GM12878 (cell line): ENCODE results near the gene EPS8. TPM values are rescaled to one million over a fixed set of nuclear protein-coding genes. Genes with fewer than 3 reads are reported as not detected.
A peak's percentile ranks its signal among the peaks of the same experiment; 100 is the strongest.

Source experiments
- ATAC-seq: fragments of 200-7000 bp; cut with Tn5 transposase; 3 replicates; pipeline ENCODE4 v1.9.1; 2020; ENCODE audit warnings: mild to moderate bottlenecking, moderate library complexity
- BruUV-seq: library from RNA; stranded (reverse); fragments of 400-500 nt; replicated peaks from 2 replicates; lab custom pipeline; 2021; lab: Mats Ljungman, UMichigan
- CTCF ChIA-PET: fragments of 300-600 bp; sonication (Branson Sonifier 250); formaldehyde crosslinking; extraction: SDS; loops from one replicate; lab custom pipeline; 2021; ENCODE audit warnings: inconsistent platforms; lab: Yijun Ruan, JAX
- POLR2A ChIA-PET: fragments of 350-600 bp; formaldehyde crosslinking; extraction: SDS; loops from one replicate; lab custom pipeline; 2021; ENCODE audit warnings: inconsistent platforms; lab: Charles Lee
- RAD21 ChIA-PET: fragments of 300-600 bp; sonication (Branson Sonifier 250); formaldehyde crosslinking; loops from one replicate; lab custom pipeline; 2023; ENCODE audit warnings: antibody characterized with exemption; ENCODE audit not compliant: unreplicated experiment; lab: Charles Lee
- SMC1A ChIA-PET: fragments of 300-600 bp; sonication (Branson Sonifier 250); formaldehyde crosslinking; loops from one replicate; lab custom pipeline; 2023; ENCODE audit not compliant: unreplicated experiment, uncharacterized antibody; lab: Charles Lee
- DNase-seq: peaks from one replicate; pipeline ENCODE4 v3.0.0-alpha.2; 2011; ENCODE audit warnings: low read depth, low spot score
- FAIRE-seq: peaks from 3 replicates; lab custom pipeline; 2011; peaks lifted over from hg19 to GRCh38; lab: Jason Lieb, UNC
- H2AFZ ChIP-seq: 2 replicates; pipeline ENCODE4 v1.6.0; 2011; ENCODE audit warnings: low read depth, low read length, control low read depth; ENCODE audit not compliant: control insufficient read depth
- H3K27ac ChIP-seq: 2 replicates; pipeline ENCODE4 v1.5.1; 2011; ENCODE audit warnings: control low read depth; ENCODE audit not compliant: control insufficient read depth, insufficient read depth
- H3K27me3 ChIP-seq, 2 experiments: replicated peaks in 1 of 2; 2 replicates each; pipeline versions ENCODE4 v1.6.0 to v1.6.1; 2011; ENCODE audit warnings: low read length in 1 of 2; ENCODE audit not compliant: control insufficient read depth in 2 of 2, insufficient read depth in 2 of 2
- H3K36me3 ChIP-seq, 2 experiments: 2 replicates each; pipeline ENCODE4 v1.5.1; 2011; ENCODE audit warnings: low read length in 1 of 2; ENCODE audit not compliant: control insufficient read depth in 2 of 2, insufficient read depth in 2 of 2
- H3K4me1 ChIP-seq: 2 replicates; pipeline ENCODE4 v1.6.1; 2011; ENCODE audit warnings: mild to moderate bottlenecking, low read length, moderate library complexity, mixed read lengths; ENCODE audit not compliant: control insufficient read depth, insufficient read depth
- H3K4me2 ChIP-seq: 2 replicates; pipeline ENCODE4 v1.6.0; 2011; ENCODE audit warnings: control low read depth; ENCODE audit not compliant: control insufficient read depth, insufficient read depth
- H3K4me3 ChIP-seq: fragments of 200-600 bp; sonication (generic); 2 replicates; pipeline ENCODE4 v1.5.1; 2016
- H3K79me2 ChIP-seq: 2 replicates; pipeline ENCODE4 v1.6.0; 2011; ENCODE audit warnings: low read length; ENCODE audit not compliant: control insufficient read depth, insufficient read depth
- H3K9ac ChIP-seq: 2 replicates; pipeline ENCODE4 v1.8.0; 2011; ENCODE audit warnings: low read length, control low read depth, mixed read lengths; ENCODE audit not compliant: control insufficient read depth, insufficient read depth
- H3K9me3 ChIP-seq: replicated peaks from 3 replicates; pipeline ENCODE4 v1.5.1; 2011; ENCODE audit warnings: mild to moderate bottlenecking, low read length; ENCODE audit not compliant: control insufficient read depth, insufficient read depth
- H4K20me1 ChIP-seq: 2 replicates; pipeline ENCODE4 v1.6.0; 2011; ENCODE audit not compliant: control insufficient read depth, insufficient read depth
- ASH2L ChIP-seq: fragments of 300-600, 200-600 bp; sonication (generic); IDR thresholded peaks from 2 replicates; pipeline ENCODE4 v1.6.1; 2017; ENCODE audit warnings: low read depth, mild to moderate bottlenecking, borderline replicate concordance
- BACH1 ChIP-seq: fragments of 450-650 bp; IDR thresholded peaks from 2 replicates; pipeline ENCODE4 v1.6.1; 2017; ENCODE audit warnings: mild to moderate bottlenecking, borderline replicate concordance
- BCL3 ChIP-seq: IDR thresholded peaks from 2 replicates; pipeline ENCODE4 v1.6.1; 2011; ENCODE audit warnings: borderline replicate concordance, low read depth, mild to moderate bottlenecking, moderate library complexity, low read length; ENCODE audit not compliant: insufficient read depth, poor library complexity, severe bottlenecking
- CBFB ChIP-seq: IDR thresholded peaks from 2 replicates; pipeline ENCODE4 v1.6.1; 2016; ENCODE audit warnings: antibody characterized with exemption, low read depth
- ESRRA ChIP-seq: IDR thresholded peaks from 2 replicates; pipeline ENCODE4 v1.6.1; 2012; ENCODE audit warnings: mild to moderate bottlenecking, low read length, improper control_type of control experiment
- JUND ChIP-seq: IDR thresholded peaks from 2 replicates; pipeline ENCODE4 v1.6.1; 2012; ENCODE audit warnings: low read depth, mild to moderate bottlenecking, low read length, improper control_type of control experiment, moderate library complexity
- NFIC ChIP-seq: IDR thresholded peaks from 2 replicates; pipeline ENCODE4 v1.6.1; 2012; ENCODE audit warnings: low read depth, mild to moderate bottlenecking, inconsistent platforms, low read length, moderate library complexity
- NR2C2 ChIP-seq: IDR thresholded peaks from 2 replicates; pipeline ENCODE4 v1.6.1; 2011; ENCODE audit warnings: borderline replicate concordance, low read depth; ENCODE audit not compliant: control insufficient read depth, insufficient read length
- PML ChIP-seq: IDR thresholded peaks from 2 replicates; pipeline ENCODE4 v1.6.1; 2012; ENCODE audit warnings: low read length, inconsistent platforms
- POLR2AphosphoS5 ChIP-seq: IDR thresholded peaks from 2 replicates; pipeline ENCODE4 v1.6.1; 2011; ENCODE audit warnings: mild to moderate bottlenecking, low read length, inconsistent platforms
- RAD51 ChIP-seq: fragments of 450-650 bp; IDR thresholded peaks from 2 replicates; pipeline ENCODE4 v1.6.1; 2016; ENCODE audit warnings: moderate library complexity, mild to moderate bottlenecking, inconsistent platforms
- RUNX3 ChIP-seq: IDR thresholded peaks from 2 replicates; pipeline ENCODE4 v1.6.1; 2012; ENCODE audit warnings: low read length, inconsistent platforms
- SPI1 ChIP-seq: IDR thresholded peaks from 2 replicates; pipeline ENCODE4 v1.6.1; 2011; ENCODE audit warnings: low read depth, mild to moderate bottlenecking, low read length, moderate library complexity, borderline replicate concordance; ENCODE audit not compliant: insufficient read depth
- STAT1 ChIP-seq: fragments of 450-650 bp; conservative IDR thresholded peaks from 2 replicates; pipeline ENCODE4 v1.6.1; 2014; ENCODE audit warnings: antibody characterized with exemption, mild to moderate bottlenecking
- SUZ12 ChIP-seq: fragments of 200-600 bp; sonication (generic); IDR thresholded peaks from one replicate; pipeline ENCODE4 v1.6.1; 2018; ENCODE audit warnings: antibody characterized with exemption, mild to moderate bottlenecking; ENCODE audit not compliant: unreplicated experiment
- TARDBP ChIP-seq: IDR thresholded peaks from 2 replicates; pipeline ENCODE4 v1.6.1; 2016; ENCODE audit warnings: borderline replicate concordance
- WRNIP1 ChIP-seq: IDR thresholded peaks from 2 replicates; pipeline ENCODE4 v1.6.1; 2011; ENCODE audit warnings: low read depth, low read length, improper control_type of control experiment, borderline replicate concordance
- ZNF24 ChIP-seq: fragments of 450-650 bp; IDR thresholded peaks from 2 replicates; pipeline ENCODE4 v1.6.1; 2017; ENCODE audit warnings: antibody characterized with exemption, mild to moderate bottlenecking
- WGBS: methylation state at CpG from one replicate; pipeline ENCODE4 v1.1.6; 2016; ENCODE audit warnings: low lambda C conversion rate; ENCODE audit not compliant: insufficient replicate concordance, insufficient coverage; ENCODE audit errors: missing lambda C conversion rate; 5-methylcytosine and 5-hydroxymethylcytosine counted together
- in situ Hi-C: fragments of 300-500 bp; cut with MboI; formaldehyde crosslinking; loops from 9 replicates; pipeline ENCODE4 v1.14.3; 2018; ENCODE audit warnings: mixed read lengths
- intact Hi-C: fragments of 100-400 bp; cut with micrococcal nuclease; formaldehyde crosslinking; loops from one replicate; pipeline ENCODE4 v1.14.2; 2022; ENCODE audit not compliant: unreplicated experiment
- polyA plus RNA-seq, 11 experiments: library from polyadenylated mRNA; depleted of rRNA in 4 of 11; unstranded in 6 of 11; stranded (reverse) in 5 of 11; fragments of >200 nt; fragmentation: Nextera tagmentation in 4 of 11; fragmentation: Illumina TruSeq in 1 of 11; extraction: Ambion mirVana in 4 of 11; extraction: Trizol in 1 of 11; gene quantifications; 1 replicate in 1 of 11; 2 replicates in 10 of 11; pipeline versions ENCODE4 v1.2.1 to v1.2.3, GENCODE V29; 2011 to 2016; ENCODE audit warnings: inconsistent platforms in 2 of 11, missing spikeins in 2 of 11, low read depth in 1 of 11
- total RNA-seq, 4 experiments: library from RNA; depleted of rRNA in 3 of 4; stranded (reverse); fragments of >200 nt in 3 of 4; fragmentation: Illumina TruSeq in 1 of 4; extraction: Trizol in 1 of 4; gene quantifications; 2 replicates each; pipeline versions ENCODE4 v1.2.1 to v1.2.3, GENCODE V29; 2013 to 2021
- TF ChIP-seq, protein P1 (sequence below): IDR thresholded peaks from 2 replicates; pipeline ENCODE4 v1.6.1; 2012; ENCODE audit warnings: improper control_type of control experiment, low read depth, low read length; ENCODE audit not compliant: insufficient replicate concordance

The EPS8 gene
- total and polyA plus RNA-seq, 10 of the 15 experiments (the other 5 are each of a cell fraction or from before 2014, with no cell fraction given) = 1.3 to 127 (median 3.4) TPM

- TF ChIP-seq NFIC (no peak), BACH1 (no peak), ZNF24 (no peak), NR2C2 (no peak), PML (no peak), SPI1 (no peak), RUNX3 (no peak), BCL3 (no peak), TARDBP (no peak), SUZ12 (no peak), RAD51 (no peak), ESRRA (no peak), ASH2L (no peak), JUND (no peak), CBFB (no peak), WRNIP1 (no peak), POLR2AphosphoS5 (no peak), STAT1 (no peak)
- TF ChIP-seq, protein P1, sequence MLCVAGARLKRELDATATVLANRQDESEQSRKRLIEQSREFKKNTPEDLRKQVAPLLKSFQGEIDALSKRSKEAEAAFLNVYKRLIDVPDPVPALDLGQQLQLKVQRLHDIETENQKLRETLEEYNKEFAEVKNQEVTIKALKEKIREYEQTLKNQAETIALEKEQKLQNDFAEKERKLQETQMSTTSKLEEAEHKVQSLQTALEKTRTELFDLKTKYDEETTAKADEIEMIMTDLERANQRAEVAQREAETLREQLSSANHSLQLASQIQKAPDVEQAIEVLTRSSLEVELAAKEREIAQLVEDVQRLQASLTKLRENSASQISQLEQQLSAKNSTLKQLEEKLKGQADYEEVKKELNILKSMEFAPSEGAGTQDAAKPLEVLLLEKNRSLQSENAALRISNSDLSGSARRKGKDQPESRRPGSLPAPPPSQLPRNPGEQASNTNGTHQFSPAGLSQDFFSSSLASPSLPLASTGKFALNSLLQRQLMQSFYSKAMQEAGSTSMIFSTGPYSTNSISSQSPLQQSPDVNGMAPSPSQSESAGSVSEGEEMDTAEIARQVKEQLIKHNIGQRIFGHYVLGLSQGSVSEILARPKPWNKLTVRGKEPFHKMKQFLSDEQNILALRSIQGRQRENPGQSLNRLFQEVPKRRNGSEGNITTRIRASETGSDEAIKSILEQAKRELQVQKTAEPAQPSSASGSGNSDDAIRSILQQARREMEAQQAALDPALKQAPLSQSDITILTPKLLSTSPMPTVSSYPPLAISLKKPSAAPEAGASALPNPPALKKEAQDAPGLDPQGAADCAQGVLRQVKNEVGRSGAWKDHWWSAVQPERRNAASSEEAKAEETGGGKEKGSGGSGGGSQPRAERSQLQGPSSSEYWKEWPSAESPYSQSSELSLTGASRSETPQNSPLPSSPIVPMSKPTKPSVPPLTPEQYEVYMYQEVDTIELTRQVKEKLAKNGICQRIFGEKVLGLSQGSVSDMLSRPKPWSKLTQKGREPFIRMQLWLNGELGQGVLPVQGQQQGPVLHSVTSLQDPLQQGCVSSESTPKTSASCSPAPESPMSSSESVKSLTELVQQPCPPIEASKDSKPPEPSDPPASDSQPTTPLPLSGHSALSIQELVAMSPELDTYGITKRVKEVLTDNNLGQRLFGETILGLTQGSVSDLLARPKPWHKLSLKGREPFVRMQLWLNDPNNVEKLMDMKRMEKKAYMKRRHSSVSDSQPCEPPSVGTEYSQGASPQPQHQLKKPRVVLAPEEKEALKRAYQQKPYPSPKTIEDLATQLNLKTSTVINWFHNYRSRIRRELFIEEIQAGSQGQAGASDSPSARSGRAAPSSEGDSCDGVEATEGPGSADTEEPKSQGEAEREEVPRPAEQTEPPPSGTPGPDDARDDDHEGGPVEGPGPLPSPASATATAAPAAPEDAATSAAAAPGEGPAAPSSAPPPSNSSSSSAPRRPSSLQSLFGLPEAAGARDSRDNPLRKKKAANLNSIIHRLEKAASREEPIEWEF = no peak
- in situ Hi-C loops (no loop called here), intact Hi-C loops (no loop called here)
- no peak for ATAC-seq
- BruUV-seq = no TSS peak
- ChIA-PET CTCF (no interaction called here), SMC1A (interaction anchor here (1.0 to 2.9 kb wide), 3 partner anchors 9 to 13 kb away, joined by 5 to 17 read pairs (median 12); no protein-coding TSS in a partner anchor), POLR2A (no interaction called here), RAD21 (no interaction called here)
- H3K27me3 ChIP-seq = peaks cover 0 to 2% of the 10 kb centered on the region in 2 experiments; a peak in 1 of 4 replicates
- H2AFZ ChIP-seq = no peak overlapping the region
- no peaks in the 10 kb centered on the region for H3K4me1 ChIP-seq
- no peaks in the 10 kb centered on the region for H3K9me3 ChIP-seq
- H3K79me2 ChIP-seq = no peaks in the 10 kb centered on the region
- no peak overlapping the region for H3K4me2 ChIP-seq
- no peak for DNase-seq
- no peaks in the 10 kb centered on the region for H4K20me1 ChIP-seq
- no peak overlapping the region for H3K9ac ChIP-seq
- H3K4me3 ChIP-seq = no peak overlapping the region
- no peaks in the 10 kb centered on the region for H3K36me3 ChIP-seq
- 52% methylated on average over 5 of the region's 5 CpGs for WGBS
- peak; percentile 62 for FAIRE-seq
- no peak overlapping the region for H3K27ac ChIP-seq
Observed at GRCh38 chr12:15837141-15837790, 48.1 kb upstream of the EPS8 start.
